ENCODE measurements around the gene CCDC17.

The CCDC17 gene

DNA sequence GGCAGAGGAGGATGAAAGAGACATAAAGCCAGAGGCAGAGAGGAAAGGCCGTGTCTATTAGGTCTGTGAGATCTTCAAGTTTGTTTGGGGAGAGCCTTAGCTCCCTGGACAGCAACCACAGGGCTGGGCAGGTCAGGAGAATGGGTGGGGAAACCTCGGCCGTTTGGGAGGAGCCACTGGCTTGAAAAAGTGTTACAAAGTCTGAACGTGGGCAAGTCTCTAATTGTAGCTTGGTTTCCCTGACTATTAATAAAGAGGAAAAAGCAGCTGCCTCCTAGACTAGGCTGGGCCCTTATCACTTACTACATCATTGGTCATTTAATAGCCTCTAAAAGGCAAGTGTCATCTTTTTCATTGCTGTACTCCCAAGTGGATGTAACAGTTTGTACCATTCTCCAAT, at the start of gene CCDC17:
Gene CCDC17, minus strand, starts transcription at position 83 of the 400 bp plus-strand sequence. CDS start 145 bp downstream, outside the sequence.
- TF ChIP-seq POLR2A (IDR thresholded peaks at IDR 0.05; ENCODE audit: extremely low read depth, insufficient read length), result no peak
- no peak for TF ChIP-seq MYC (IDR thresholded peaks at IDR 0.05; ENCODE audit: low read depth, low read length)
- TF ChIP-seq, protein P1, sequence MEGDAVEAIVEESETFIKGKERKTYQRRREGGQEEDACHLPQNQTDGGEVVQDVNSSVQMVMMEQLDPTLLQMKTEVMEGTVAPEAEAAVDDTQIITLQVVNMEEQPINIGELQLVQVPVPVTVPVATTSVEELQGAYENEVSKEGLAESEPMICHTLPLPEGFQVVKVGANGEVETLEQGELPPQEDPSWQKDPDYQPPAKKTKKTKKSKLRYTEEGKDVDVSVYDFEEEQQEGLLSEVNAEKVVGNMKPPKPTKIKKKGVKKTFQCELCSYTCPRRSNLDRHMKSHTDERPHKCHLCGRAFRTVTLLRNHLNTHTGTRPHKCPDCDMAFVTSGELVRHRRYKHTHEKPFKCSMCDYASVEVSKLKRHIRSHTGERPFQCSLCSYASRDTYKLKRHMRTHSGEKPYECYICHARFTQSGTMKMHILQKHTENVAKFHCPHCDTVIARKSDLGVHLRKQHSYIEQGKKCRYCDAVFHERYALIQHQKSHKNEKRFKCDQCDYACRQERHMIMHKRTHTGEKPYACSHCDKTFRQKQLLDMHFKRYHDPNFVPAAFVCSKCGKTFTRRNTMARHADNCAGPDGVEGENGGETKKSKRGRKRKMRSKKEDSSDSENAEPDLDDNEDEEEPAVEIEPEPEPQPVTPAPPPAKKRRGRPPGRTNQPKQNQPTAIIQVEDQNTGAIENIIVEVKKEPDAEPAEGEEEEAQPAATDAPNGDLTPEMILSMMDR (IDR thresholded peaks at IDR 0.05; ENCODE audit: low read depth, low read length), result no peak
- no peak for DNase-seq (ENCODE audit: low read depth)
- no peak within 1 kb of the TSS for H3K4me3 ChIP-seq (ENCODE audit: low read depth, low read length)

DNA sequence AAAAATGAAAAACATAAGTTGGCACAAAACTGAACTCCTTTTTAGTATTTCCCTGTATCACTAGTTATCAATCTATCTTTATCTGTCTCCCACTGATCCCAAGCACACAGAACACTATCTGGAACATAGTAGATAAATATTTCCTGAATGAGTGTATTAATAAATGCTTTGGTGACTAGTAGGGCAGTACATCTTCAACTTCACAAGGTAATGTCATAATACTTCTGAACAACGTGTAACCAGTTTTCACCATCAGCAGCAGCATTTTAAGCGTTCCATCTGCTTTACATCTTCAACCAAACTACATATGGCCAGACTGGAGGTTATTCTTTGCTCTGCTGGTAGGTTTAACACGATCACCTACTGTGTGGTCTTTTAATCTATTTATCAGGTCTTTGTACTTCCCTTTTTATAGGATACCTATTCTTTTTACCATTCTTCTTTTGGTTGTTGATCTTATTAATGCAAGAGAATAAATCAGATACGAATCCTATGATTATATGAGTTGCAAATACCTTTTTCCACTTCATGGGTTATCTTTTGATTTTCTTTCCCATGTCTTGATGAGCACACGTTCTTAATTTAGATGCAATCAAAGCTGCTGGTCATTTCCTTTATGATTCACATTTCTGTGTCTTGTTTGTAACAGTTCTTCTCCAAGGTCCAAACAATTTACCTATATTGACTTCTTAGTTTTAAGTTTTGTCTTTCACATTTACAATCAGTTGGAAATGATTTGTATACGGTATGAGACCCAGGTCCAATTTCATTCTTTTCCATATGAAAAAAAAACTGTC, 46.2 kb upstream of the CCDC17 start:
- no peak for DNase-seq (ENCODE audit: low read depth)
- TF ChIP-seq, protein P1 (IDR thresholded peaks at IDR 0.05; ENCODE audit: low read depth, low read length), result no peak
- TF ChIP-seq, protein P2, sequence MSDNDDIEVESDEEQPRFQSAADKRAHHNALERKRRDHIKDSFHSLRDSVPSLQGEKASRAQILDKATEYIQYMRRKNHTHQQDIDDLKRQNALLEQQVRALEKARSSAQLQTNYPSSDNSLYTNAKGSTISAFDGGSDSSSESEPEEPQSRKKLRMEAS (IDR thresholded peaks at IDR 0.05; ENCODE audit: low read depth, low read length), result no peak
- no peak for TF ChIP-seq MYC (IDR thresholded peaks at IDR 0.05; ENCODE audit: low read depth, low read length)
- no peak for TF ChIP-seq POLR2A (IDR thresholded peaks at IDR 0.05; ENCODE audit: extremely low read depth, insufficient read length)
- H3K4me3 ChIP-seq (ENCODE audit: low read depth, low read length), result no peak overlapping the region

- DNase-seq (ENCODE audit: low read depth), result no peak
- H3K4me3 ChIP-seq (ENCODE audit: low read depth, low read length), result no peak overlapping the region
- no peak for TF ChIP-seq POLR2A (IDR thresholded peaks at IDR 0.05; ENCODE audit: extremely low read depth, insufficient read length)
- TF ChIP-seq MYC (IDR thresholded peaks at IDR 0.05; ENCODE audit: low read depth, low read length), result no peak
- TF ChIP-seq, protein P2 (IDR thresholded peaks at IDR 0.05; ENCODE audit: low read depth, low read length), result no peak
- TF ChIP-seq, protein P1 (IDR thresholded peaks at IDR 0.05; ENCODE audit: low read depth, low read length), result no peak
These were observed 45.5 kb upstream of the CCDC17 start for GRCh38 chr1:45669379-45669778.

GRCh38 chr1:45668526-45668925, 44.7 kb upstream of the CCDC17 start:
- DNase-seq (ENCODE audit: low read depth), result no peak
- H3K4me3 ChIP-seq (ENCODE audit: low read depth, low read length), result no peak overlapping the region
- TF ChIP-seq POLR2A (IDR thresholded peaks at IDR 0.05; ENCODE audit: extremely low read depth, insufficient read length) (no peak), MYC (IDR thresholded peaks at IDR 0.05; ENCODE audit: low read depth, low read length) (no peak)
- TF ChIP-seq, protein P1 (IDR thresholded peaks at IDR 0.05; ENCODE audit: low read depth, low read length), result no peak
- TF ChIP-seq, protein P2 (IDR thresholded peaks at IDR 0.05; ENCODE audit: low read depth, low read length), result no peak

DNA sequence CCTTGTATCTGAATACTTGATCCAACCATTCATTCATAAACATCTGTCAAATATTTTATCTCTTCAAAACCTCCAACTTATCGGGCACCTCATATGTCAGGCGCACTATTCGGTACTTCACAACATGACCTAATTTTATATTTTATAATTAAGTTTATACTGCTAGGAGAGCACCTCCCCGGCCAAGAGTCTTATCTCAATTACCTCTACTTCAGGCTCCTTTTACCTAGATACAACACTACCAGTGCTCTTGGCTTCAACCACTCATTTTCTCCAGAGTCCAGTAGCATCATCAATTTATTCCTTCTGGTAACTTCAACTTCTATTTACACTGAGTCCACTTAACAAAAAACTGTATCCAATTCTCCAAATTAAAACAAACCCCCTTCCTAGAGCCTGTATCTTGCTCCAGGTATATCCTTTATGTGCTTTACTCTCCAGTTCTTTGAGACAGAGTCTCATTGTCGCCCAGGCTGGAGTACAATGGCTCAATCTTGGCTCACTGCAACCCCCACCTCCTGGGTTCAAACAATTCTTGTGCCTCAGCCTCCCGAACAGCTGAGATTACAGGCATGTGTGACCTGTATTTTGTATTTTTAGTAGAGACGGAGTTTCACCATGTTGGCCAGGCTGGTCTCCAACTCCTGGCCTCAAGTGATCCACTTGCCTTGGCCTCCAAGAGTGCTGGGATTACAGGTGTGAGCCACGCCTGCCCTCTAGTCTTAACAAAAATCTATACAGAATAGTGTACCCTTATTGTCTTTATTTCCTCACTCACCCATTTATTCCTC, 43.7 kb upstream of the CCDC17 start:
- no peak for DNase-seq (ENCODE audit: low read depth)
- no peak overlapping the region for H3K4me3 ChIP-seq (ENCODE audit: low read depth, low read length)
- no peak for TF ChIP-seq POLR2A (IDR thresholded peaks at IDR 0.05; ENCODE audit: extremely low read depth, insufficient read length)
- TF ChIP-seq, protein P2 (IDR thresholded peaks at IDR 0.05; ENCODE audit: low read depth, low read length), result no peak
- TF ChIP-seq, protein P1 (IDR thresholded peaks at IDR 0.05; ENCODE audit: low read depth, low read length), result no peak
- TF ChIP-seq MYC (IDR thresholded peaks at IDR 0.05; ENCODE audit: low read depth, low read length), result no peak
